HCT116 (cell line): ENCODE data around the gene HOMER2. TPM values are rescaled to one million over a fixed set of nuclear protein-coding genes. Genes with fewer than 3 reads are reported as not detected.

ENCODE experiments used
- ATAC-seq: fragments of 200-7000 bp; cut with Tn5 transposase; 2 replicates; pipeline ENCODE4 v1.9.1; 2020; ENCODE audit warnings: mild to moderate bottlenecking, moderate library complexity
- BruUV-seq: library from RNA; stranded (reverse); fragments of 400-500 nt; replicated peaks from 2 replicates; lab custom pipeline; 2021; lab: Mats Ljungman, UMichigan
- CTCF ChIA-PET: fragments of 300-600 bp; sonication (Branson Sonifier 250); formaldehyde crosslinking; loops from one replicate; lab custom pipeline; 2021; ENCODE audit warnings: antibody characterized with exemption; lab: Charles Lee
- POLR2A ChIA-PET: fragments of 300-600, 350-600 bp; sonication (Branson Sonifier 250); formaldehyde crosslinking; loops from one replicate; lab custom pipeline; 2021; ENCODE audit warnings: antibody characterized with exemption; lab: Charles Lee
- RAD21 ChIA-PET, 2 experiments: fragments of 300-600 bp; sonication (Branson Sonifier 250); formaldehyde crosslinking; loops; one replicate each; lab custom pipeline; 2023; ENCODE audit warnings: low total read pairs in 2 of 2; ENCODE audit not compliant: uncharacterized antibody in 2 of 2, unreplicated experiment in 2 of 2, low non-redundant PET in 1 of 2; lab: Charles Lee
- DNase-seq: peaks from one replicate; pipeline ENCODE4 v3.0.0-alpha.2; 2010; ENCODE audit warnings: low read depth, low spot score
- H2AFZ ChIP-seq: fragments of 200-600 bp; shearing (Covaris generic), sonication (generic); 2 replicates; pipeline ENCODE4 v1.6.1; 2017; ENCODE audit warnings: low read depth, mixed run types, mixed read lengths, antibody characterized with exemption, low read length; ENCODE audit not compliant: poor library complexity, severe bottlenecking
- H3K27ac ChIP-seq: 2 replicates; pipeline ENCODE4 v1.5.1; 2012; ENCODE audit warnings: low read depth, low read length
- H3K27me3 ChIP-seq: fragments of 200-600 bp; sonication (generic); 2 replicates; pipeline ENCODE4 v1.6.1; 2016; ENCODE audit warnings: mixed run types, low read length, mixed read lengths; ENCODE audit not compliant: insufficient read depth
- H3K36me3 ChIP-seq, 2 experiments: fragments of 200-500 bp in 1 of 2; fragments of 200-600 bp in 1 of 2; sonication (Bioruptor generic) in 1 of 2; sonication (generic) in 1 of 2; 2 replicates each; pipeline versions ENCODE4 v1.5.1 to v1.6.1; 2014 to 2016; ENCODE audit warnings: low read length in 2 of 2, inconsistent platforms in 1 of 2, mixed read lengths in 1 of 2, mixed run types in 1 of 2; ENCODE audit not compliant: insufficient read depth in 2 of 2, control insufficient read depth in 1 of 2
- H3K4me1 ChIP-seq, 2 experiments: fragments of 200-600 bp in 1 of 2; sonication (generic) in 1 of 2; 2 replicates each; pipeline versions ENCODE4 v1.5.1 to v1.6.1; 2012 to 2017; ENCODE audit warnings: low read length in 2 of 2, inconsistent platforms in 1 of 2, mild to moderate bottlenecking in 1 of 2, mixed read lengths in 1 of 2, mixed run types in 1 of 2, moderate library complexity in 1 of 2; ENCODE audit not compliant: insufficient read depth in 2 of 2, control insufficient read depth in 1 of 2
- H3K4me2 ChIP-seq: fragments of 200-600 bp; sonication (generic); 2 replicates; pipeline ENCODE4 v1.6.1; 2017; ENCODE audit warnings: mixed run types, low read length, mixed read lengths
- H3K4me3 ChIP-seq, 2 experiments: fragments of 200-600 bp in 1 of 2; sonication (generic) in 1 of 2; replicated peaks in 1 of 2; 2 replicates each; pipeline ENCODE4 v1.5.1; 2011 to 2016; ENCODE audit warnings: low read length in 2 of 2, control low read depth in 1 of 2, low read depth in 1 of 2, mild to moderate bottlenecking in 1 of 2, mixed read lengths in 1 of 2, mixed run types in 1 of 2
- H3K79me2 ChIP-seq: fragments of 200-600 bp; sonication (generic); 2 replicates; pipeline ENCODE4 v1.6.1; 2017; ENCODE audit warnings: mild to moderate bottlenecking, mixed run types, low read length, moderate library complexity, mixed read lengths; ENCODE audit not compliant: insufficient read depth
- H3K9ac ChIP-seq: fragments of 200-600 bp; sonication (generic); 2 replicates; pipeline ENCODE4 v1.6.1; 2016; ENCODE audit warnings: low read length, mixed read lengths
- H3K9me2 ChIP-seq: fragments of 200-600 bp; sonication (generic), shearing (Covaris generic); 2 replicates; pipeline ENCODE4 v1.6.1; 2017; ENCODE audit warnings: mixed run types, mild to moderate bottlenecking, moderate library complexity; ENCODE audit not compliant: insufficient read depth
- H3K9me3 ChIP-seq, 2 experiments: fragments of 200-500 bp in 1 of 2; fragments of 200-600 bp in 1 of 2; sonication (Bioruptor generic) in 1 of 2; sonication (generic) in 1 of 2; 2 replicates each; pipeline ENCODE4 v1.6.1; 2014 to 2017; ENCODE audit warnings: low read length in 2 of 2, mixed read lengths in 2 of 2, inconsistent platforms in 1 of 2, low read depth in 1 of 2, mild to moderate bottlenecking in 1 of 2, mixed run types in 1 of 2, moderate library complexity in 1 of 2; ENCODE audit not compliant: control insufficient read depth in 1 of 2, insufficient read depth in 1 of 2
- H4K20me1 ChIP-seq: fragments of 200-600 bp; sonication (generic), shearing (Covaris generic); 2 replicates; pipeline ENCODE4 v1.6.1; 2017; ENCODE audit warnings: mixed run types, mild to moderate bottlenecking, moderate library complexity; ENCODE audit not compliant: insufficient read depth
- CEBPB ChIP-seq: IDR thresholded peaks from 2 replicates; pipeline ENCODE4 v1.6.1; 2012; ENCODE audit warnings: low read depth
- CTCF ChIP-seq, 3 experiments: fragments of 200-600 bp in 1 of 3; sonication (generic) in 1 of 3; IDR thresholded peaks in 2 of 3; conservative IDR thresholded peaks in 1 of 3; 2 replicates each; pipeline ENCODE4 v1.5.1; 2012 to 2017; ENCODE audit warnings: low read depth in 2 of 3, low read length in 2 of 3, antibody characterized with exemption in 1 of 3, borderline replicate concordance in 1 of 3, control low read depth in 1 of 3, mild to moderate bottlenecking in 1 of 3, mixed read lengths in 1 of 3, mixed run types in 1 of 3, moderate library complexity in 1 of 3; ENCODE audit not compliant: insufficient read depth in 1 of 3
- MAX ChIP-seq: IDR thresholded peaks from 2 replicates; pipeline ENCODE4 v1.6.1; 2012
- REST ChIP-seq: IDR thresholded peaks from 2 replicates; pipeline ENCODE4 v1.6.1; 2012; ENCODE audit warnings: low read depth
- intact Hi-C: fragments of 100-400 bp; cut with micrococcal nuclease; formaldehyde crosslinking; loops from 2 replicates; pipeline ENCODE4 v1.10.0; 2022
- total RNA-seq: library from RNA; stranded (reverse); gene quantifications from one replicate; pipeline ENCODE4 v1.2.1, GENCODE V29; 2021; ENCODE audit not compliant: unreplicated experiment

Gene HOMER2
- total RNA-seq, 1 experiment from 2014 or later: 3.9 TPM

GRCh38 chr15:82966671-82967071 is 14.2 kb upstream of the HOMER2 start:
- CTCF ChIA-PET: no interaction called here
- Histone ChIP-seq H3K36me3 (no peaks in the 10 kb centered on the region), H3K4me2 (no peak overlapping the region), H3K4me1 (no peaks in the 10 kb centered on the region), H3K27ac (no peak overlapping the region), H3K27me3 (0 out of 2 replicates have a peak, but pooled peaks cover 4% of the 10 kb centered on the region), H3K9me2 (no peaks in the 10 kb centered on the region), H3K79me2 (no peaks in the 10 kb centered on the region), H3K9me3 (no peaks in the 10 kb centered on the region), H2AFZ (no peak overlapping the region), H3K4me3 (no peak overlapping the region), H4K20me1 (no peaks in the 10 kb centered on the region), H3K9ac (no peak overlapping the region)
- POLR2A ChIA-PET: no interaction called here
- intact Hi-C loops: no loop called here
- DNase-seq (no peak), ATAC-seq (no peak)
- BruUV-seq: no TSS peak
- RAD21 ChIA-PET: no interaction called here
- TF ChIP-seq CEBPB (no peak), CTCF (IDR thresholded peaks at IDR 0.05 in 2 of 3, conservative IDR thresholded peaks at IDR 0.05 in 1 of 3; ENCODE audit: borderline replicate concordance in 1 of 3, insufficient read depth in 1 of 3, low read depth in 2 of 3, low read length in 2 of 3) (no peak), MAX (no peak), REST (no peak)
